WTC11 (cell line): ENCODE measurements around the gene CCDC82. TPM values are rescaled to one million over a fixed set of nuclear protein-coding genes. Genes with fewer than 3 reads are reported as not detected.

Experiments
- ATAC-seq: fragments of 200-7000 bp; cut with Tn5 transposase; 2 replicates; pipeline ENCODE4 v1.10.0; 2021; ENCODE audit warnings: mild to moderate bottlenecking, moderate library complexity
- CTCF ChIA-PET: fragments of 300-600 bp; sonication (Branson Sonifier 250); formaldehyde crosslinking; loops from one replicate; lab custom pipeline; 2021; ENCODE audit warnings: antibody characterized with exemption; lab: Charles Lee
- POLR2A ChIA-PET: fragments of 350-600 bp; sonication (Branson Sonifier 250); formaldehyde crosslinking; loops from one replicate; lab custom pipeline; 2021; ENCODE audit warnings: antibody characterized with exemption; lab: Charles Lee
- DNase-seq: peaks from one replicate; pipeline ENCODE4 v3.0.0; 2021; ENCODE audit warnings: low spot score
- H3K27ac Mint-ChIP-seq: 2 replicates; pipeline ENCODE4 v1.8.0; 2021; ENCODE audit warnings: mixed read lengths
- H3K27me3 Mint-ChIP-seq: 2 replicates; pipeline ENCODE4 v1.8.0; 2021; ENCODE audit warnings: low read depth, mild to moderate bottlenecking, moderate library complexity, mixed read lengths
- H3K36me3 Mint-ChIP-seq: 2 replicates; pipeline ENCODE4 v1.8.0; 2021; ENCODE audit warnings: mixed read lengths
- H3K4me1 Mint-ChIP-seq: 2 replicates; pipeline ENCODE4 v1.8.0; 2022; ENCODE audit warnings: mixed read lengths
- H3K4me3 Mint-ChIP-seq: 2 replicates; pipeline ENCODE4 v1.8.0; 2021; ENCODE audit warnings: mild to moderate bottlenecking, moderate library complexity, mixed read lengths
- H3K9me3 Mint-ChIP-seq: 2 replicates; pipeline ENCODE4 v1.8.0; 2021; ENCODE audit warnings: mixed read lengths
- CREM ChIP-seq: sonication (generic); formaldehyde crosslinking; IDR thresholded peaks from 2 replicates; pipeline ENCODE4 v1.8.1; 2022; ENCODE audit warnings: mild to moderate bottlenecking, missing genetic modification reagents, moderate library complexity
- CTCF ChIP-seq: fragments of 200-600 bp; IDR thresholded peaks from 2 replicates; pipeline ENCODE4 v1.8.0; 2022; ENCODE audit warnings: antibody characterized with exemption
- ESRRA ChIP-seq: sonication (generic); formaldehyde crosslinking; IDR thresholded peaks from 2 replicates; pipeline ENCODE4 v1.8.1; 2022; ENCODE audit warnings: mild to moderate bottlenecking, missing genetic modification reagents, borderline replicate concordance
- MXD4 ChIP-seq: fragments of 250-450 bp; sonication (Bioruptor Pico); IDR thresholded peaks from 2 replicates; pipeline ENCODE4 v1.8.0; 2021; ENCODE audit warnings: mild to moderate bottlenecking, moderate library complexity, borderline replicate concordance
- NFYB ChIP-seq: sonication (generic); formaldehyde crosslinking; conservative IDR thresholded peaks from 2 replicates; pipeline ENCODE4 v1.8.0; 2022; ENCODE audit warnings: low read depth, missing genetic modification reagents
- PREB ChIP-seq: sonication (generic); formaldehyde crosslinking; IDR thresholded peaks from 2 replicates; pipeline ENCODE4 v1.8.1; 2022; ENCODE audit warnings: mild to moderate bottlenecking, missing genetic modification reagents, moderate library complexity, borderline replicate concordance
- PRRX2 ChIP-seq: fragments of 250-450 bp; sonication (Bioruptor Pico); IDR thresholded peaks from 2 replicates; pipeline ENCODE4 v1.8.0; 2021; ENCODE audit warnings: mild to moderate bottlenecking
- RELA ChIP-seq: sonication (generic); formaldehyde crosslinking; IDR thresholded peaks from 2 replicates; pipeline ENCODE4 v1.8.1; 2022; ENCODE audit warnings: missing genetic modification reagents, mild to moderate bottlenecking, borderline replicate concordance
- SP1 ChIP-seq: sonication (generic); formaldehyde crosslinking; conservative IDR thresholded peaks from 2 replicates; pipeline ENCODE4 v1.8.1; 2022; ENCODE audit warnings: missing genetic modification reagents
- TEAD1 ChIP-seq: sonication (generic); formaldehyde crosslinking; IDR thresholded peaks from 2 replicates; pipeline ENCODE4 v1.8.0; 2022; ENCODE audit warnings: mild to moderate bottlenecking, missing genetic modification reagents
- TEAD4 ChIP-seq: sonication (generic); formaldehyde crosslinking; IDR thresholded peaks from 2 replicates; pipeline ENCODE4 v1.8.0; 2022; ENCODE audit warnings: mild to moderate bottlenecking, missing genetic modification reagents
- USF2 ChIP-seq: sonication (generic); formaldehyde crosslinking; IDR thresholded peaks from 2 replicates; pipeline ENCODE4 v1.8.1; 2023; ENCODE audit warnings: mild to moderate bottlenecking, missing genetic modification reagents, moderate library complexity
- ZBTB21 ChIP-seq: sonication (generic); formaldehyde crosslinking; IDR thresholded peaks from 2 replicates; pipeline ENCODE4 v1.8.1; 2023; ENCODE audit warnings: mild to moderate bottlenecking, missing genetic modification reagents, borderline replicate concordance
- ZMAT4 ChIP-seq: fragments of 250-450 bp; sonication (Bioruptor Pico); IDR thresholded peaks from 2 replicates; pipeline ENCODE4 v1.9.0; 2021; ENCODE audit warnings: mild to moderate bottlenecking
- ZNF219 ChIP-seq: sonication (generic); formaldehyde crosslinking; IDR thresholded peaks from 2 replicates; pipeline ENCODE4 v1.8.0; 2023; ENCODE audit warnings: missing genetic modification reagents, mild to moderate bottlenecking, borderline replicate concordance
- ZNF317 ChIP-seq: sonication (generic); formaldehyde crosslinking; IDR thresholded peaks from 2 replicates; pipeline ENCODE4 v1.8.1; 2023; ENCODE audit warnings: low read depth, mild to moderate bottlenecking, moderate library complexity, missing genetic modification reagents, borderline replicate concordance
- total RNA-seq: library from RNA; stranded (reverse); gene quantifications from 3 replicates; pipeline ENCODE4 v1.2.3, GENCODE V29; 2021
- TF ChIP-seq, protein P1 (sequence below): sonication (generic); formaldehyde crosslinking; IDR thresholded peaks from 2 replicates; pipeline ENCODE4 v1.8.0; 2023; ENCODE audit warnings: missing genetic modification reagents

Gene CCDC82
- total RNA-seq, 1 experiment from 2014 or later = 16.3 TPM

DNA sequence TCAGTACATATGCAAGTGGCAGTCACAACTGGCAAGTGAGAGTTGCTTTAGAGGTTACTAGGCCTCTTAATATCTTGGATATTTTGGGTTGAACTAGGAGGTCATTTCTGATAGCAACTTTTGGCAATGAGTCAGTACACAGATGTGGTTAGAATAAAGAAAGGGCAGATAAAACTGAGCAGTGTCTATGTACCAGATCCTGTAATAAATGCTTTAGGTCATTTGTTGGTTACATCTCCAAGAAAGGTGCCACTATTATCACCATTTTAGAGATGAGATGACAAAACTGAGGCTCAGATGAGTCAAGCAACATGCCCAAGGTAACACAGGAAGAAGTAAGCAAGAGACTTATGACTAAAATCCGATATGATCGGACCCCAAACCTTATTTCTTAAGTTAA lies 71.7 kb downstream of the CCDC82 start:
- no peaks in the 10 kb centered on the region for H3K36me3 Mint-ChIP-seq
- CTCF ChIA-PET = interaction anchor here (1.0 kb wide), 1 partner anchor 25 kb away, joined by 7 read pairs; the partner anchor contains the start of gene MAML2
- no peak overlapping the region for H3K4me3 Mint-ChIP-seq
- POLR2A ChIA-PET = no interaction called here
- H3K27me3 Mint-ChIP-seq = no peaks in the 10 kb centered on the region
- TF ChIP-seq SP1 = no peak
- TF ChIP-seq CREM (CRISPR knock-in tag) = no peak
- TF ChIP-seq, protein P1, sequence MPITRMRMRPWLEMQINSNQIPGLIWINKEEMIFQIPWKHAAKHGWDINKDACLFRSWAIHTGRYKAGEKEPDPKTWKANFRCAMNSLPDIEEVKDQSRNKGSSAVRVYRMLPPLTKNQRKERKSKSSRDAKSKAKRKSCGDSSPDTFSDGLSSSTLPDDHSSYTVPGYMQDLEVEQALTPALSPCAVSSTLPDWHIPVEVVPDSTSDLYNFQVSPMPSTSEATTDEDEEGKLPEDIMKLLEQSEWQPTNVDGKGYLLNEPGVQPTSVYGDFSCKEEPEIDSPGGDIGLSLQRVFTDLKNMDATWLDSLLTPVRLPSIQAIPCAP (CRISPR knock-in tag) = no peak
- no peak for TF ChIP-seq TEAD1 (CRISPR knock-in tag)
- TF ChIP-seq ZMAT4 (CRISPR knock-in tag) = no peak
- TF ChIP-seq USF2 (CRISPR knock-in tag) = no peak
- TF ChIP-seq NFYB (CRISPR knock-in tag) = no peak
- no peak for TF ChIP-seq PREB (CRISPR knock-in tag)
- no peak for TF ChIP-seq TEAD4 (CRISPR knock-in tag)
- TF ChIP-seq RELA (CRISPR knock-in tag) = no peak
- no peak for TF ChIP-seq ESRRA
- no peak for TF ChIP-seq MXD4
- no peak for TF ChIP-seq CTCF
- no peak for TF ChIP-seq ZNF219 (CRISPR knock-in tag)
- TF ChIP-seq, all 79 proteins: peak for 0
- no peak for ATAC-seq
- no peak for DNase-seq
- H3K27ac Mint-ChIP-seq = no peak overlapping the region; the same call in 1 of the 2 replicates
- H3K9me3 Mint-ChIP-seq = no peaks in the 10 kb centered on the region
- peaks cover 69% of the 10 kb centered on the region for H3K4me1 Mint-ChIP-seq

DNA sequence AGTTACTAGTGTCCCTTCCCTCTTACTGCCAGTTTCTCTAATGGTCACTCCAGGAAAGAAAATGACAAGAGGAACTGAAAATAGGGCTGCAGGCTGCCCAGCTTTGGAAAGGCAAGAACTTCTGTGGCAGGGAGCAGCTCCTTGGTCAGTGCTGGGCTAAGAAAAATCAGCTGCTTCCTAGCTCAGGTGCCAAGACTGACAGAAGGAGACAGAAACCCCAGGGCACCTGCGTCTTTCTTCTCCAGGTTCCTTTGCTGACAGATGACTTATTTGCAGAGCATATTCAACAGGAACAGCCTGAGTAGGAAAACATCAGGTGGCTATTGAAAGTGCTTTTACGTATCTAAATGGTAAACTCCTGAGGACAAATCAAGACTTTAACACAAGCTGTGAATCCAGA lies 72.1 kb downstream of the CCDC82 start:
- ATAC-seq (peak; percentile 14; the same call in 1 of the 2 replicates), DNase-seq (no peak)
- ChIA-PET POLR2A (no interaction called here), CTCF (interaction anchor here (1.0 kb wide), 1 partner anchor 25 kb away, joined by 7 read pairs; the partner anchor contains the start of gene MAML2)
- no peaks in the 10 kb centered on the region for H3K9me3 Mint-ChIP-seq
- no peak overlapping the region for H3K4me3 Mint-ChIP-seq
- no peaks in the 10 kb centered on the region for H3K36me3 Mint-ChIP-seq
- H3K27ac Mint-ChIP-seq = 0 out of 2 replicates have a peak overlapping the region, but pooled peaks have one; percentile 50
- TF ChIP-seq ZNF317 (CRISPR knock-in tag) = peak; percentile 60; the same call in 1 of the 2 replicates
- TF ChIP-seq ZBTB21 (CRISPR knock-in tag) = no peak
- no peaks in the 10 kb centered on the region for H3K27me3 Mint-ChIP-seq
- H3K4me1 Mint-ChIP-seq = peaks cover 69% of the 10 kb centered on the region

GRCh38 chr11:96316869-96317268 lies 72.8 kb downstream of the CCDC82 start:
- H3K4me1 Mint-ChIP-seq = peaks cover 66% of the 10 kb centered on the region
- ChIA-PET CTCF (interaction anchor here (1.0 kb wide), 1 partner anchor 26 kb away, joined by 7 read pairs; the partner anchor contains the start of gene MAML2), POLR2A (no interaction called here)
- no peak for TF ChIP-seq PRRX2
- TF ChIP-seq, all 79 proteins: peak for 0
- H3K27me3 Mint-ChIP-seq = no peaks in the 10 kb centered on the region
- DNase-seq (no peak), ATAC-seq (no peak)
- peak overlapping the region; percentile 62; the same call in 1 of the 2 replicates for H3K27ac Mint-ChIP-seq
- H3K9me3 Mint-ChIP-seq = no peaks in the 10 kb centered on the region
- no peaks in the 10 kb centered on the region for H3K36me3 Mint-ChIP-seq
- no peak overlapping the region for H3K4me3 Mint-ChIP-seq
